ENCODE measurements around the gene RAB30. TPM values are rescaled to one million over a fixed set of nuclear protein-coding genes. Genes with fewer than 3 reads are reported as not detected.

RAB30 gene
- polyA plus RNA-seq, 1 donor from 2014 or later: 36.4 TPM

GRCh38 chr11:82975882-82976281 lies 95.8 kb downstream of the RAB30 start:
- H4K20me1 ChIP-seq (ENCODE audit: insufficient read depth): no peaks in the 10 kb centered on the region
- no peaks in the 10 kb centered on the region for H3K27me3 ChIP-seq (ENCODE audit: insufficient read depth, low read depth, low read length)
- H3K27ac ChIP-seq (ENCODE audit: low read length): no peak overlapping the region
- no peaks in the 10 kb centered on the region for H3K9me3 ChIP-seq (ENCODE audit: low read length)
- H3K9me2 ChIP-seq (ENCODE audit: insufficient read depth, low read length): no peaks in the 10 kb centered on the region
- H3K79me2 ChIP-seq (replicated peaks; ENCODE audit: insufficient read depth, low read length): no peaks in the 10 kb centered on the region
- H3F3A ChIP-seq (ENCODE audit: insufficient read depth, low read length, poor library complexity, severe bottlenecking): no peaks in the 10 kb centered on the region
- H2AFZ ChIP-seq (ENCODE audit: low read depth, low read length): no peak overlapping the region
- TF ChIP-seq CTCF (IDR thresholded peaks at IDR 0.05; ENCODE audit: poor library complexity, severe bottlenecking) (no peak), EP300 (conservative IDR thresholded peaks at IDR 0.05; ENCODE audit: poor library complexity, severe bottlenecking) (no peak), REST (IDR thresholded peaks at IDR 0.05; ENCODE audit: borderline replicate concordance) (no peak), POLR2AphosphoS5 (IDR thresholded peaks at IDR 0.05) (no peak), EZH2 (IDR thresholded peaks at IDR 0.05; ENCODE audit: borderline replicate concordance, insufficient read depth, low read length, poor library complexity, severe bottlenecking) (no peak), MXI1 (conservative IDR thresholded peaks at IDR 0.05; ENCODE audit: poor library complexity, severe bottlenecking) (no peak), TAF1 (IDR thresholded peaks at IDR 0.05; ENCODE audit: low read depth) (no peak), RAD21 (conservative IDR thresholded peaks at IDR 0.05) (no peak), SMC3 (conservative IDR thresholded peaks at IDR 0.05; ENCODE audit: poor library complexity) (no peak)
- H3K9ac ChIP-seq (ENCODE audit: low read length): no peak overlapping the region
- H3K4me3 ChIP-seq (ENCODE audit: low read length): no peak overlapping the region
- H3K36me3 ChIP-seq (ENCODE audit: insufficient read depth, low read length): no peaks in the 10 kb centered on the region
- no peak overlapping the region for H3K4me2 ChIP-seq (ENCODE audit: low read length)

GRCh38 chr11:82974851-82975250 lies 96.8 kb downstream of the RAB30 start:
- Histone ChIP-seq H2AFZ (ENCODE audit: low read depth, low read length) (no peak overlapping the region), H3K9me2 (ENCODE audit: insufficient read depth, low read length) (no peaks in the 10 kb centered on the region), H3F3A (ENCODE audit: insufficient read depth, low read length, poor library complexity, severe bottlenecking) (no peaks in the 10 kb centered on the region), H3K27me3 (ENCODE audit: insufficient read depth, low read depth, low read length) (no peaks in the 10 kb centered on the region), H3K27ac (ENCODE audit: low read length) (no peak overlapping the region), H3K9me3 (ENCODE audit: low read length) (no peaks in the 10 kb centered on the region), H4K20me1 (ENCODE audit: insufficient read depth) (no peaks in the 10 kb centered on the region), H3K9ac (ENCODE audit: low read length) (no peak overlapping the region), H3K4me2 (ENCODE audit: low read length) (no peak overlapping the region), H3K79me2 (replicated peaks; ENCODE audit: insufficient read depth, low read length) (no peaks in the 10 kb centered on the region), H3K4me3 (ENCODE audit: low read length) (no peak overlapping the region), H3K36me3 (ENCODE audit: insufficient read depth, low read length) (no peaks in the 10 kb centered on the region)
- TF ChIP-seq REST (IDR thresholded peaks at IDR 0.05; ENCODE audit: borderline replicate concordance) (no peak), SMC3 (conservative IDR thresholded peaks at IDR 0.05; ENCODE audit: poor library complexity) (no peak), TAF1 (IDR thresholded peaks at IDR 0.05; ENCODE audit: low read depth) (no peak), POLR2AphosphoS5 (IDR thresholded peaks at IDR 0.05) (no peak), RAD21 (conservative IDR thresholded peaks at IDR 0.05) (no peak), MXI1 (conservative IDR thresholded peaks at IDR 0.05; ENCODE audit: poor library complexity, severe bottlenecking) (no peak), EP300 (conservative IDR thresholded peaks at IDR 0.05; ENCODE audit: poor library complexity, severe bottlenecking) (no peak), CTCF (IDR thresholded peaks at IDR 0.05; ENCODE audit: poor library complexity, severe bottlenecking) (no peak), EZH2 (IDR thresholded peaks at IDR 0.05; ENCODE audit: borderline replicate concordance, insufficient read depth, low read length, poor library complexity, severe bottlenecking) (no peak)
